T-helper 1 cell treated with Interleukin-12 subunit alpha and Interleukin-12 subunit beta and Interleukin-4 antibody, amounts not matched to agents 30 μg/mL and 1 μg/mL, for 36 hours (primary cell): ENCODE data around the gene PKNOX2.

ENCODE experiments used
- H3K27ac Mint-ChIP-seq: one replicate; pipeline ENCODE4 v1.8.0; 2021; ENCODE audit warnings: mild to moderate bottlenecking, mixed read lengths
- H3K27me3 Mint-ChIP-seq: one replicate; pipeline ENCODE4 v1.8.0; 2021; ENCODE audit warnings: low read depth, mixed read lengths
- H3K36me3 Mint-ChIP-seq: one replicate; pipeline ENCODE4 v1.8.0; 2021; ENCODE audit warnings: low read depth, mixed read lengths
- H3K4me1 Mint-ChIP-seq: one replicate; pipeline ENCODE4 v1.8.0; 2021; ENCODE audit warnings: low read depth, mixed read lengths
- H3K4me3 Mint-ChIP-seq: one replicate; pipeline ENCODE4 v1.8.0; 2021; ENCODE audit warnings: mild to moderate bottlenecking, moderate library complexity, mixed read lengths
- H3K9me3 Mint-ChIP-seq: one replicate; pipeline ENCODE4 v1.8.0; 2021; ENCODE audit warnings: mixed read lengths

PKNOX2 gene

DNA sequence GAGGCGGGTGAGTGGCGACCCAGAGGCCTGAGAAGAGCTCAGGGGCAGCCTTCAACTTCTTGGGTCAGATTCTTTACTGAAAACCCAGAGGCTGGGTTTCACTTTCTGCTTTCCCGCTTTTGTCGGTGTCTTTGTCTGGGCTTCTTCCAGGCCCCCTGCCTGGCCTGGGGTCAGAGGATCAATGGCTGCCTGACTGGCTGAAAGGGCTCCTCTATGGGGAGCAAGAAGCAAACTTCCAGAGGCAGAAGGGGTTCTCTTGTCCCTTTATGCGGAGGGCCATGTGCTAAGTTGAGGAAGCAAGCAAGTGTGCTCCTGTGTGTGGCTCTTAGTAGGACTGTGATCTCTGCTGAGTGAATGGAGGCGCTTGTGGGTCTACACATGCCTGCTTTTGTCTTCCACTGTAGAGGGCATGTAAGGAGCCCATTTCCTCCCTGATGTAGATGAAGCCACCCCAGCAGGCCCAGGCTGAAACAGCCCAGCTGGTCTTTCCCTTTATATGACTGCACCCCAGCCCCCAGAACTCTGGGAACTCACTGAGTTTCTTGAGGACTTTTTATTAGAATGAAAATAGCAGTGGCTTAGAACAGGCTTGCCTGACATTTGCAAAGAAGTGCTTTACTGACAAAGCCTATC is 1.0 kb upstream of the PKNOX2 start:
- Mint-ChIP-seq H3K9me3 (no peaks in the 10 kb centered on the region), H3K27me3 (peaks cover 78% of the 10 kb centered on the region), H3K4me3 (peak overlapping the region; percentile 37)

GRCh38 chr11:125164091-125164421 is 495 bp upstream of the PKNOX2 start:
- Mint-ChIP-seq H3K36me3 (peaks cover 2% of the 10 kb centered on the region), H3K4me3 (peak overlapping the region; percentile 37), H3K27ac (no peak overlapping the region), H3K9me3 (no peaks in the 10 kb centered on the region), H3K4me1 (peaks cover 13% of the 10 kb centered on the region), H3K27me3 (peaks cover 81% of the 10 kb centered on the region)

More for the DNA sequence above, 1.0 kb upstream of the PKNOX2 start:
- Mint-ChIP-seq H3K27ac (no peak overlapping the region), H3K4me1 (peaks cover 13% of the 10 kb centered on the region), H3K36me3 (peaks cover 2% of the 10 kb centered on the region)

DNA sequence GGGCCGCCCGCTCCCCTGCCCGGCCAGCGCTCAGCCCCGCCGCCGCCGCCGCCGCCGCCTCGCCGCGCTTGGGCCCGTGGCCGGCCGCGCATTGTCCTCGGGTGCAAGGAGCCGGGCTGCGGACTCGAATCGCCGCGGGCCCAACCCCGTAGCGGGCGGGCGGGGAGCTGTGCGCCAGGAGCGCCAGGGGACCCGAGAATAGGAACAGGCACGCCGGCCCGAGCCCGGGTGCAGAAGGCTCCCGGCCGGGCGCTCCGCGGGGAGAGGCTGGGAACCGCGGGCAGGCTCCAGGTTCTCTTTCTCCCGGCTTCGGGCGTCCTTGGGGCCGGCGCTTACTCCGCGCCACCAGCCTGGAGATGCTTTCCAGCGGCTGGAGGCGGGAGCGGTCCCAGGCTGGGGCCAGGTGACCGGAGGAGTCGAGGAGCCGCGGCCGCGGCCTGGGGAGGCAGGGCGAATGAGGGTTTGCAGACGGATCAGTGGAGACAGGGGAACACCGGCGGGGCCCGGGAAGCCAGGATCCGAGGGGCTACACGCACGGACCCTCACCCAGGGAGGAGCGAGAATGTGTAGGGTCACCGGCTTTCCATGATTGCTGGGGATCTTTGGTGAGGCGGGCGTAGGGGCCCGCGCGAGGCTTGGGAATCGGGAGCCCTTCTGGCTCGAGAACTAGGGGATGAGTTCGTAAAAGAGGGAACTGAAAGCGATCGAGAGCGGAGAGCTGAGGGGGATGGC is 726 bp downstream of the PKNOX2 start:
- peak overlapping the region; percentile 58 for H3K4me3 Mint-ChIP-seq
- no peaks in the 10 kb centered on the region for H3K9me3 Mint-ChIP-seq

DNA sequence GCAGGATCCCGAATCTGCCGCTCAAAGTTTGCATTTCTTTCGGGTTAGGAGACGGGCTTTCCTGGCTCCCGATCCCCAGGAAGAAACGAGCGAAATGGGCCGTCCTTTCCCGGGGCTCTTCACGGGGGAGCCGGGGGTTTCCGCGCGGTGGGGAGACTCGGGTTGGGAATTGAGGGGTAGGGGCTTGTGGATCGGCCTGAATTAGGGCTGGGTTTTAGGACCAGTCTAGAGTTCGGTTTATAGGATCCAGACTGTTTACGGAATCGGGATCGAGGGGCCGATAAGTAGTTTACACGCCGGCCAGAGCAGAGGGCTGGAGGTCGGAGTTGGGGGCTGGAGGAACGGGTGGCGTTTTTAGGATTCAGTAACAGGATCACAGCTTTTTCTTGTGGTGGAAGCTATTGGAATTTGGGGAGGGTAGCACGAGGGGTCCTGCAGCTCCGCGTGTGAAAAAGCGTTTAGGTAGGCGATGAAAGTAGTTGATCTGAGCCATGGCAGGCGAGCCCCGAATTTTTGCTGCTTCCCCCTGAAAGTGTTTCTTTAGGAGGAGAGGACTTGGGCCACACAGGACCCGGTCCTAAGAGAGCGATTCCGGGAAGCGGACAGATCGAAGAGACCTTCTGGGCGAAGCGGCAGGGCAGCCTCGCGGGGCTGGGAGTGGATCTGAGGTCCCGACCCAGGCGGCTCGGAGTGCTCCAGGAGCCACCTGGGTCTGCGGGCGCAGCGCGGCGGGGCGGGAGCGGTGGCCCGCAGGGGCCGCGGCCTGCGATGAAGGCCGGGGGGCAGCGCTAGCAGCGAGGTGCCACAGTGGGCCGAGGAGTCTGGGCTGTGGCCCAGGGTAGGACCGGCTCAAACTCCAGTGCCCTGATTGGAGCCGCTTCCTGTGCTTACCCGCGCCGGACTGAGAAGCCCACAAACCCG is 1.6 kb downstream of the PKNOX2 start:
- no peak overlapping the region for H3K27ac Mint-ChIP-seq
- H3K36me3 Mint-ChIP-seq, result peaks cover 2% of the 10 kb centered on the region
- H3K4me3 Mint-ChIP-seq, result peak overlapping the region; percentile 58

More for the DNA sequence above, 726 bp downstream of the PKNOX2 start:
- H3K4me1 Mint-ChIP-seq, result peaks cover 13% of the 10 kb centered on the region
- peaks cover 91% of the 10 kb centered on the region for H3K27me3 Mint-ChIP-seq
- peaks cover 2% of the 10 kb centered on the region for H3K36me3 Mint-ChIP-seq
- H3K27ac Mint-ChIP-seq, result no peak overlapping the region

DNA sequence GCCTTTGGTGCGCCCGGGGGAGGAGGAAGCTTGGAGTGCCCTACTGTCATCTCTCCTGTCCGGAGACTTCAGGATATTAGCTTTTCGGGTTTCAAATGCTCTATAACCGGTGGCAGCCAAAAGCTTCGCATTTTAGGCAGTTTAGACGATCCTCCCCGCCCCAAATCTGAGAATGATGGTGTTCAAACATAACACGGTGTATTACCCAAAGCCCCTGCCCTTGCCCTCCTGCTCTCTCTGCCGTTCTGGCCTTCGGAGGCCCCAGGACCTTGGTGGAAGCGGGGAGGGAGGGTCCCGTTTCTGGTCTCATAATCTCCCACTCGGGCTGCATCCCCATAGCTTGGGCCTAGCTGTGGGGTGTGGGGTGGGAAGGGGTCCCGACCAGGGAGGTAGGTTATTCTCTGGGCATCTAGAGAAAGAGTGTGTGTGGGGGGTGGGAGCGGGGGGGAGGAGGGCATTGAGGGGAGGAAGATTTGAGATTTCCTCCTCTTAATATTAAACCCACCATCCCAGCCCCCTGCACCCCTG is 2.3 kb downstream of the PKNOX2 start:
- Mint-ChIP-seq H3K36me3 (peaks cover 2% of the 10 kb centered on the region), H3K9me3 (no peaks in the 10 kb centered on the region), H3K27me3 (peaks cover 86% of the 10 kb centered on the region), H3K4me3 (no peak overlapping the region), H3K4me1 (peaks cover 13% of the 10 kb centered on the region), H3K27ac (no peak overlapping the region)

More for the DNA sequence above, 1.6 kb downstream of the PKNOX2 start:
- H3K27me3 Mint-ChIP-seq, result peaks cover 87% of the 10 kb centered on the region
- H3K9me3 Mint-ChIP-seq, result no peaks in the 10 kb centered on the region
- peaks cover 13% of the 10 kb centered on the region for H3K4me1 Mint-ChIP-seq

GRCh38 chr11:125167292-125167953 is 2.9 kb downstream of the PKNOX2 start:
- H3K27ac Mint-ChIP-seq, result no peak overlapping the region
- H3K4me3 Mint-ChIP-seq, result no peak overlapping the region
- H3K4me1 Mint-ChIP-seq, result peaks cover 13% of the 10 kb centered on the region
- no peaks in the 10 kb centered on the region for H3K9me3 Mint-ChIP-seq
- H3K27me3 Mint-ChIP-seq, result peaks cover 80% of the 10 kb centered on the region
- H3K36me3 Mint-ChIP-seq, result peaks cover 2% of the 10 kb centered on the region

GRCh38 chr11:125167954-125168835 is 3.6 kb downstream of the PKNOX2 start:
- H3K4me3 Mint-ChIP-seq, result no peak overlapping the region
- peaks cover 13% of the 10 kb centered on the region for H3K4me1 Mint-ChIP-seq
- H3K27me3 Mint-ChIP-seq, result peaks cover 74% of the 10 kb centered on the region
- H3K27ac Mint-ChIP-seq, result no peak overlapping the region
- peaks cover 2% of the 10 kb centered on the region for H3K36me3 Mint-ChIP-seq
- H3K9me3 Mint-ChIP-seq, result no peaks in the 10 kb centered on the region

- Mint-ChIP-seq H3K9me3 (no peaks in the 10 kb centered on the region), H3K36me3 (peaks cover 2% of the 10 kb centered on the region), H3K4me3 (no peak overlapping the region)
Observed at GRCh38 chr11:125168918-125169456, 4.4 kb downstream of the PKNOX2 start.

GRCh38 chr11:125170001-125170509 is 5.5 kb downstream of the PKNOX2 start:
- no peaks in the 10 kb centered on the region for H3K9me3 Mint-ChIP-seq
- H3K4me1 Mint-ChIP-seq, result peaks cover 10% of the 10 kb centered on the region
- no peak overlapping the region for H3K27ac Mint-ChIP-seq
- peaks cover 61% of the 10 kb centered on the region for H3K27me3 Mint-ChIP-seq
- H3K36me3 Mint-ChIP-seq, result no peaks in the 10 kb centered on the region
- H3K4me3 Mint-ChIP-seq, result no peak overlapping the region

More at GRCh38 chr11:125168918-125169456, 4.4 kb downstream of the PKNOX2 start:
- peaks cover 14% of the 10 kb centered on the region for H3K4me1 Mint-ChIP-seq
- H3K27ac Mint-ChIP-seq, result no peak overlapping the region
- peaks cover 70% of the 10 kb centered on the region for H3K27me3 Mint-ChIP-seq

DNA sequence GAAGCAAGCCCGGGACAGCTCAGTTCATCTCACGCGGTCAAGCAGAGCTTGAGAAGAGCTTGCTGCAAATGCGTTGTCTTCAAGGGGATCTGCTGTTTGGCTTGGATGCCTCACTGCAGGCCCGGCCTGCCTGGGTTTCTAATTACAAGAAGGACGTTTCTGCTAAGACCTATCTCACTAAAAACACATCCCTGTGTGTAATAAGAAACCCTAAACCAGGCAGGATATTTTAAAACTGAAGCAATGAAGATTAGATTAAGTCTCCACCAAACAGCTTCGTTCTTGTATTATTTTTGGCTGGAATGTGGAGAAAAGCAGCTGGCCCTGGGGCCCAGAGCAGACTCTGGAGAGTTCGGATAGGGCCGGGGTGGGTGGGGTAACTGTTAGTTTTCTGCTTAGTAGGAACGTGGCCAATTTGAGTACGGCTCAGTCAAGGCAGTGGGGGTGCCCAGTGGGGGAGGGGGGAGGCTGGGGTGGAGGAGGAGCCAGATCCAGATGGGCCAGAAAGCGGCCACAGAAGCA is 6.0 kb downstream of the PKNOX2 start:
- Mint-ChIP-seq H3K27ac (no peak overlapping the region), H3K36me3 (no peaks in the 10 kb centered on the region), H3K9me3 (no peaks in the 10 kb centered on the region), H3K27me3 (peaks cover 60% of the 10 kb centered on the region), H3K4me3 (no peak overlapping the region), H3K4me1 (peaks cover 8% of the 10 kb centered on the region)

GRCh38 chr11:125171974-125172373 is 7.4 kb downstream of the PKNOX2 start:
- Mint-ChIP-seq H3K36me3 (no peaks in the 10 kb centered on the region), H3K9me3 (no peaks in the 10 kb centered on the region)

DNA sequence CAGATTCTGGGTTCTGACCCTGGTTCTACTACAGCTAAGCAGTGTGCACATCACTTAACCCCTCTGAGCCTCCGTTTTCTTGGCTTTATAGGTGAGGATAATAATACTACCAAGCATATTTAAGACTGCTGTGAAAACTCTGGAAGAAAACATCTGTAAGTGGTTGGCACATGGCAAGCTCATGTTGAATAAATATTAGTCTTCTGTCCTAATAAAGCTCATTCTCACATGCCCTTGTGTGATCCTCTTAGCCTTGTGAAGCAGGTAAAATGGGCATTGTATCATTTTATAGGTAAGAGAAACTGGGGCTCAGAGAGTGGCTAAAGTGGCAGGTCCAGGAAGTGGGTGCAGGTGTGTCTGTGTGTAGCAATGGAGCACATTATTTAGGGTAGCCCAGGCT is 8.5 kb downstream of the PKNOX2 start:
- Mint-ChIP-seq H3K27me3 (peaks cover 58% of the 10 kb centered on the region), H3K4me3 (no peak overlapping the region), H3K9me3 (no peaks in the 10 kb centered on the region), H3K4me1 (peaks cover 1% of the 10 kb centered on the region), H3K36me3 (no peaks in the 10 kb centered on the region), H3K27ac (no peak overlapping the region)

More at GRCh38 chr11:125171974-125172373, 7.4 kb downstream of the PKNOX2 start:
- H3K4me1 Mint-ChIP-seq, result peaks cover 1% of the 10 kb centered on the region
- peaks cover 59% of the 10 kb centered on the region for H3K27me3 Mint-ChIP-seq
- no peak overlapping the region for H3K4me3 Mint-ChIP-seq
- no peak overlapping the region for H3K27ac Mint-ChIP-seq

DNA sequence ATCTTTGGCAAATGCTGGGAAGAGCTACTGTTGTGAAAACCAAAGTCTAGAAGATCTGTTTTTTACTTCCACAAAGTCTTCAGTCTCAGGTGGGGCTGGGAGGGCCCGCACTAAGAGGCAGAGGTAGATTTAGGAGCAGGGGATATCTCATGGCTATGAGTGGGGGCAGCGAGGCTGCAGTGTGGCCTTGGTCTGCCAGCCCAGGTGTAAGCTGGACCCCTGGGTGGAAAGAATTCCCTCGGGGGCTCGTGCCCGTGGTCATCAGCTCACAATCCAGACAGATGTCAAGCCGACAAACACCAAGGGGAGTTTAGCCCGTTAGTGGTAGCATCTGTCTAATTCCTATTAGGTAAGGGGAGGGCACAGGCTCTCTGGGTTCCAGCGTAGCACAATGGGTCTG is 9.0 kb downstream of the PKNOX2 start:
- Mint-ChIP-seq H3K4me3 (no peak overlapping the region), H3K27ac (no peak overlapping the region), H3K4me1 (peaks cover 1% of the 10 kb centered on the region), H3K9me3 (no peaks in the 10 kb centered on the region), H3K27me3 (peaks cover 52% of the 10 kb centered on the region), H3K36me3 (no peaks in the 10 kb centered on the region)
